A673 (cell line): ENCODE data around the gene TNIP1. TPM values are rescaled to one million over a fixed set of nuclear protein-coding genes. Genes with fewer than 3 reads are reported as not detected.

Source experiments
- BruUV-seq: library from RNA; stranded (reverse); fragments of 400-500 nt; replicated peaks from 2 replicates; lab custom pipeline; 2021; lab: Mats Ljungman, UMichigan
- CTCF ChIA-PET: fragments of 300-600 bp; sonication (Branson Sonifier 250); formaldehyde crosslinking; loops from one replicate; lab custom pipeline; 2022; ENCODE audit warnings: antibody characterized with exemption; lab: Charles Lee
- POLR2A ChIA-PET: fragments of 300-600 bp; sonication (Branson Sonifier 250); formaldehyde crosslinking; loops from one replicate; lab custom pipeline; 2022; ENCODE audit warnings: antibody characterized with exemption; ENCODE audit not compliant: low non-redundant PET; lab: Charles Lee
- DNase-seq: peaks from one replicate; pipeline ENCODE4 v3.0.0-alpha.2; 2015; ENCODE audit warnings: low spot score
- H3K27ac ChIP-seq: fragments of 200-600 bp; sonication (generic); 2 replicates; pipeline ENCODE4 v1.5.1; 2016; ENCODE audit warnings: mixed run types, low read depth, mild to moderate bottlenecking, mixed read lengths, antibody characterized with exemption, low read length; ENCODE audit not compliant: poor library complexity, severe bottlenecking
- H3K27me3 ChIP-seq: fragments of 200-600 bp; sonication (generic); replicated peaks from 2 replicates; pipeline ENCODE4 v1.6.1; 2017; ENCODE audit warnings: mixed run types, low read depth, mild to moderate bottlenecking, mixed read lengths, antibody characterized with exemption, low read length; ENCODE audit not compliant: insufficient read depth, poor library complexity
- H3K36me3 ChIP-seq: fragments of 200-600 bp; sonication (generic); 2 replicates; pipeline ENCODE4 v1.6.1; 2016; ENCODE audit warnings: mixed run types, mild to moderate bottlenecking, mixed read lengths, antibody characterized with exemption, low read length; ENCODE audit not compliant: insufficient read depth, poor library complexity, severe bottlenecking
- H3K4me1 ChIP-seq: fragments of 200-600 bp; sonication (generic); 2 replicates; pipeline ENCODE4 v1.6.1; 2017; ENCODE audit warnings: mixed run types, mild to moderate bottlenecking, mixed read lengths, antibody characterized with exemption, low read length; ENCODE audit not compliant: insufficient read depth, poor library complexity, severe bottlenecking
- H3K4me3 ChIP-seq: fragments of 200-600 bp; sonication (generic); 2 replicates; pipeline ENCODE4 v1.5.1; 2016; ENCODE audit warnings: low read depth, mixed run types, mild to moderate bottlenecking, mixed read lengths, low read length; ENCODE audit not compliant: poor library complexity, severe bottlenecking
- H3K9me3 ChIP-seq: fragments of 200-600 bp; sonication (generic); 2 replicates; pipeline ENCODE4 v1.6.1; 2016; ENCODE audit warnings: mixed run types, low read depth, mild to moderate bottlenecking, mixed read lengths, antibody characterized with exemption, low read length; ENCODE audit not compliant: poor library complexity, severe bottlenecking
- EZH2 ChIP-seq: fragments of 200-600 bp; sonication (generic); IDR thresholded peaks from 2 replicates; pipeline ENCODE4 v1.6.1; 2017; ENCODE audit warnings: borderline replicate concordance, low read depth, mild to moderate bottlenecking, mixed read lengths, antibody characterized with exemption, low read length; ENCODE audit not compliant: poor library complexity, severe bottlenecking
- intact Hi-C: fragments of 100-400 bp; cut with micrococcal nuclease; formaldehyde crosslinking; loops from one replicate; pipeline ENCODE4 v1.10.0; 2022; ENCODE audit not compliant: unreplicated experiment
- total RNA-seq: library from RNA; stranded (reverse); gene quantifications from 2 replicates; pipeline ENCODE4 v1.2.3, GENCODE V29; 2021
- TF ChIP-seq, protein P1 (sequence below): fragments of 300-800, 200-600 bp; sonication (generic); conservative IDR thresholded peaks from 2 replicates; pipeline ENCODE4 v1.5.1; 2017; ENCODE audit warnings: low read depth, mild to moderate bottlenecking, antibody characterized with exemption, low read length, moderate library complexity, mixed read lengths

The TNIP1 gene
- total RNA-seq, 1 experiment from 2014 or later: 33.3 TPM

DNA sequence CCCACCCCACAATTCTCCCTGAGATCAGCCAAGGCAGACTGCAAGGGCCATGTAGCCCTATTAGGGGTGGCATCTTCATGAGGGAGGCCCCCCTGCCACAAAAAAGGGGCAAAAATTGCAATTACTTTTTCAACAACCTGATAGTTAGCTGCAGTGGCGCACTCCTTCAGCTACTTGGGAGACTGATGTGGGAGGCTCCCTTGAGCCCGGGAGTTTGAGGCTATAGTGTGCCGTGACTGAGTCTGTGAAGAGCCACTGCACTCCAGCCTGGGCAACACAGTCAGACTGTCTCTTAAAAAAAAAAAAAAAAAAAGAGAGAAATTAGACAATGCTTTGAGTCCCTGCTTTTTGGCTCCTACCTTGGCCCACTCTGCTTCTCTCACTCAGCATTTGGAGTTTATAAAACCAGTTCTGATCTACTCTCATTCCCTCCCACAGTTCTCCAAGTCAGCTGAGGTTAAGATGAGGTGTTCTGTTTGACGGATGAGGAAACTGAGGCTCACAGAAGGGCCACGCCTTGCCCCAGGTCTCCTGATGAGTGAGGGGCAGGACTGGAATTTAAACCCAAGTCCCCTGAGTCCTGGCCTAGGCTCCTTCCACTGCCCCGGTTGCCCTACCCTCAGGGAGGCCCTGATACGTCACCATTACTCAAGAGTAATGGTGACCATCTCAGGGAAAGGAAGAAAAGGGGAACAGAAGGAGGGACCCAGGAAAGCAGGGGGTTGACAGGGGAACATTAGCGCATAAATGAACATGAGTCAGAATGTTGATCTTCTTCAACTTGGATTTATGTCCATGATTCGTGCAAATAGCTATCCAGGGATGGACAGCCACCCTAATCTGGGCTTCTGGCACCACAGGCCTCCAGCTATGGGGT lies 51.4 kb downstream of the TNIP1 start:
- no peak overlapping the region for H3K27ac ChIP-seq
- H3K4me3 ChIP-seq: no peak overlapping the region
- no peaks in the 10 kb centered on the region for H3K4me1 ChIP-seq
- H3K27me3 ChIP-seq: no peaks in the 10 kb centered on the region
- H3K36me3 ChIP-seq: no peaks in the 10 kb centered on the region
- POLR2A ChIA-PET: no interaction called here
- BruUV-seq: no TSS peak
- no peaks in the 10 kb centered on the region for H3K9me3 ChIP-seq
- no peak for DNase-seq
- TF ChIP-seq, protein P1, sequence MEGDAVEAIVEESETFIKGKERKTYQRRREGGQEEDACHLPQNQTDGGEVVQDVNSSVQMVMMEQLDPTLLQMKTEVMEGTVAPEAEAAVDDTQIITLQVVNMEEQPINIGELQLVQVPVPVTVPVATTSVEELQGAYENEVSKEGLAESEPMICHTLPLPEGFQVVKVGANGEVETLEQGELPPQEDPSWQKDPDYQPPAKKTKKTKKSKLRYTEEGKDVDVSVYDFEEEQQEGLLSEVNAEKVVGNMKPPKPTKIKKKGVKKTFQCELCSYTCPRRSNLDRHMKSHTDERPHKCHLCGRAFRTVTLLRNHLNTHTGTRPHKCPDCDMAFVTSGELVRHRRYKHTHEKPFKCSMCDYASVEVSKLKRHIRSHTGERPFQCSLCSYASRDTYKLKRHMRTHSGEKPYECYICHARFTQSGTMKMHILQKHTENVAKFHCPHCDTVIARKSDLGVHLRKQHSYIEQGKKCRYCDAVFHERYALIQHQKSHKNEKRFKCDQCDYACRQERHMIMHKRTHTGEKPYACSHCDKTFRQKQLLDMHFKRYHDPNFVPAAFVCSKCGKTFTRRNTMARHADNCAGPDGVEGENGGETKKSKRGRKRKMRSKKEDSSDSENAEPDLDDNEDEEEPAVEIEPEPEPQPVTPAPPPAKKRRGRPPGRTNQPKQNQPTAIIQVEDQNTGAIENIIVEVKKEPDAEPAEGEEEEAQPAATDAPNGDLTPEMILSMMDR: no peak
- no peak for TF ChIP-seq EZH2
- CTCF ChIA-PET: interaction anchor here (0.7 kb wide), 1 partner anchor 23 kb away, joined by 8 read pairs; no protein-coding TSS in a partner anchor
- intact Hi-C loops: no loop called here

DNA sequence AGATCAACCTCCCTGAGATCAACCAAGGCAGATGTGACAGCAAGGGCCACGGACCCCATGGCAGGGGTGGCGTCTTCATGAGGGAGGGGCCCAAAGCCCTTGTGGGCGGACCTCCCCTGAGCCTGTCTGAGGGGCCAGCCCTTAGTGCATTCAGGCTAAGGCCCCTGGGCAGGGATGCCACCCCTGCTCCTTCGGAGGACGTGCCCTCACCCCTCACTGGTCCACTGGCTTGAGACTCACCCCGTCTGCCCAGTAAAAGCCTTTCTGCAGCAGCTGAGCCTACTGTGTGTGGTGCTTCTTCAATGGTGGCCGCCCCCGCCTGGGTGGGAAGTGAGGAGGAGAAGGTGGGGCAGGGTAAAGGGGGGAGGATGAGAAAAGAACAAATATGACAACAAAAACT lies 52.1 kb downstream of the TNIP1 start:
- no peaks in the 10 kb centered on the region for H3K36me3 ChIP-seq
- no peak for DNase-seq
- H3K9me3 ChIP-seq: no peaks in the 10 kb centered on the region
- ChIA-PET POLR2A (no interaction called here), CTCF (interaction anchor here (0.7 kb wide), 1 partner anchor 24 kb away, joined by 8 read pairs; no protein-coding TSS in a partner anchor)
- H3K4me1 ChIP-seq: no peaks in the 10 kb centered on the region
- H3K27me3 ChIP-seq: no peaks in the 10 kb centered on the region
- intact Hi-C loops: no loop called here
- no peak for TF ChIP-seq EZH2
- BruUV-seq: no TSS peak
- no peak overlapping the region for H3K4me3 ChIP-seq
- H3K27ac ChIP-seq: no peak overlapping the region

DNA sequence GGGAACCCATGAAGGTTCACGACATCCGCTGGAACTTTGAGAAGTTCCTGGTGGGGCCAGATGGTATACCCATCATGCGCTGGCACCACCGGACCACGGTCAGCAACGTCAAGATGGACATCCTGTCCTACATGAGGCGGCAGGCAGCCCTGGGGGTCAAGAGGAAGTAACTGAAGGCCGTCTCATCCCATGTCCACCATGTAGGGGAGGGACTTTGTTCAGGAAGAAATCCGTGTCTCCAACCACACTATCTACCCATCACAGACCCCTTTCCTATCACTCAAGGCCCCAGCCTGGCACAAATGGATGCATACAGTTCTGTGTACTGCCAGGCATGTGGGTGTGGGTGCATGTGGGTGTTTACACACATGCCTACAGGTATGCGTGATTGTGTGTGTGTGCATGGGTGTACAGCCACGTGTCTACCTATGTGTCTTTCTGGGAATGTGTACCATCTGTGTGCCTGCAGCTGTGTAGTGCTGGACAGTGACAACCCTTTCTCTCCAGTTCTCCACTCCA lies 52.8 kb downstream of the TNIP1 start:
- TF ChIP-seq, protein P1: no peak
- no peak for TF ChIP-seq EZH2
- no peaks in the 10 kb centered on the region for H3K9me3 ChIP-seq
- BruUV-seq: no TSS peak
- no peak overlapping the region for H3K4me3 ChIP-seq
- CTCF ChIA-PET: no interaction called here
- H3K27ac ChIP-seq: no peak overlapping the region
- intact Hi-C loops: no loop called here
- no peak for DNase-seq
- POLR2A ChIA-PET: no interaction called here
- H3K27me3 ChIP-seq: no peaks in the 10 kb centered on the region
- no peaks in the 10 kb centered on the region for H3K4me1 ChIP-seq
- H3K36me3 ChIP-seq: no peaks in the 10 kb centered on the region
